IPS-20b (cell line): ENCODE results near the gene PIP4K2C.
"Not testable (repeated sequence)": the region's sequence is repeated elsewhere in the genome, so short reads cannot be mapped to it uniquely, and the experiment has no call there.

Experiments
- H3K27ac ChIP-seq: one replicate; pipeline ENCODE4 v1.5.1; 2013; ENCODE audit warnings: low read length
- H3K27me3 ChIP-seq: 2 replicates; pipeline ENCODE4 v1.6.1; 2013; ENCODE audit warnings: mild to moderate bottlenecking, low read length, inconsistent platforms; ENCODE audit not compliant: insufficient read depth
- H3K36me3 ChIP-seq: 2 replicates; pipeline ENCODE4 v1.6.1; 2013; ENCODE audit warnings: low read depth, mild to moderate bottlenecking, inconsistent platforms, low read length, moderate library complexity; ENCODE audit not compliant: insufficient read depth
- H3K4me1 ChIP-seq: 2 replicates; pipeline ENCODE4 v1.6.1; 2013; ENCODE audit warnings: mild to moderate bottlenecking, control low read depth, inconsistent platforms, low read length, moderate library complexity; ENCODE audit not compliant: insufficient read depth
- H3K4me3 ChIP-seq: 2 replicates; pipeline ENCODE4 v1.5.1; 2013; ENCODE audit warnings: mild to moderate bottlenecking, low read length, inconsistent platforms
- H3K9ac ChIP-seq: 2 replicates; pipeline ENCODE4 v1.6.1; 2013; ENCODE audit warnings: low read depth, mild to moderate bottlenecking, inconsistent platforms, low read length, moderate library complexity
- H3K9me3 ChIP-seq: 2 replicates; pipeline ENCODE4 v1.6.1; 2013; ENCODE audit warnings: mild to moderate bottlenecking, low read depth, low read length, inconsistent platforms; ENCODE audit not compliant: insufficient read depth

Gene PIP4K2C

DNA sequence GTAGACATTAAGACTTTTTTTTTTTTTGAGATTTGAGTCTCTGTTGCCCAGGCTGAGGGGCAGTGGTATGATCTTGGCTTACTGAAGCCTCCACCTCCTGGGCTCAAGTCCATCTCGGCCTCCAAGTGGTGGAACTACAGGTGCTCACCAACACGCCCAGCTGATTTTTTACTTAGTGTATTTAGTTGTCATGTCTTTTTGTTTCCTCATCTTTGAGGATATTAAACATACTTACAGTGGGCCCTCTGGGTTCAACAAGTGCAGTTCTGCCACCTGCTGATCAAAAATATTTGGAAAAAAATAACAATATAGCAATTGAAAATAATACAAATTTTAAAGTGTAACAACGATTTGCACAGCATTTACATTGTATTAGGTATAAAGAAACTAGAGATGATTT, 46.4 kb downstream of the PIP4K2C start:
- Histone ChIP-seq H3K4me1 (peaks cover 11% of the 10 kb centered on the region; the same call in 1 of the 2 replicates), H3K9me3 (no peaks in the 10 kb centered on the region), H3K27ac (no peak overlapping the region), H3K9ac (no peak overlapping the region), H3K4me3 (no peak overlapping the region), H3K27me3 (peaks cover 33% of the 10 kb centered on the region), H3K36me3 (no peaks in the 10 kb centered on the region)

DNA sequence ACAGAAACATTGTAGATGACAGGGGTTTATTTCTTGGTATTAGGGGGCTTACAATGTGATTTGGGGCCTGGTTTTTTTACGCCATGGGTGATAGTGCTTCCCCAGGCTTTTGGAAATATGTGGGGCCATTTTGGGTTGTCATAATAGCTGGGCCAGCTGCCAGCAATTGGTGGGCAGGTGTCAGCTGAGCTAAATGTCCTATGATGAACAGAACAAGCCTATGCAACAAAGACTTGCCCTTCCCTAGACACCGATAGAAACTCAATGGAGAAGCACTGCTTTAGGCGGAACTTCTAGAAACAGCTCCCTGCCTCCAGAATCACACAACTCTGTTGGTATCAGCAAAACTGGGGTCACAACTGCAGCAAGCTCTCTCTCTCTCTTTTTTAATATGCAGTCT, 47.1 kb downstream of the PIP4K2C start:
- Histone ChIP-seq H3K9ac (no peak overlapping the region), H3K4me1 (peaks cover 11% of the 10 kb centered on the region; the same call in 1 of the 2 replicates), H3K27ac (no peak overlapping the region), H3K9me3 (no peaks in the 10 kb centered on the region), H3K4me3 (no peak overlapping the region), H3K36me3 (no peaks in the 10 kb centered on the region), H3K27me3 (peaks cover 25% of the 10 kb centered on the region)

DNA sequence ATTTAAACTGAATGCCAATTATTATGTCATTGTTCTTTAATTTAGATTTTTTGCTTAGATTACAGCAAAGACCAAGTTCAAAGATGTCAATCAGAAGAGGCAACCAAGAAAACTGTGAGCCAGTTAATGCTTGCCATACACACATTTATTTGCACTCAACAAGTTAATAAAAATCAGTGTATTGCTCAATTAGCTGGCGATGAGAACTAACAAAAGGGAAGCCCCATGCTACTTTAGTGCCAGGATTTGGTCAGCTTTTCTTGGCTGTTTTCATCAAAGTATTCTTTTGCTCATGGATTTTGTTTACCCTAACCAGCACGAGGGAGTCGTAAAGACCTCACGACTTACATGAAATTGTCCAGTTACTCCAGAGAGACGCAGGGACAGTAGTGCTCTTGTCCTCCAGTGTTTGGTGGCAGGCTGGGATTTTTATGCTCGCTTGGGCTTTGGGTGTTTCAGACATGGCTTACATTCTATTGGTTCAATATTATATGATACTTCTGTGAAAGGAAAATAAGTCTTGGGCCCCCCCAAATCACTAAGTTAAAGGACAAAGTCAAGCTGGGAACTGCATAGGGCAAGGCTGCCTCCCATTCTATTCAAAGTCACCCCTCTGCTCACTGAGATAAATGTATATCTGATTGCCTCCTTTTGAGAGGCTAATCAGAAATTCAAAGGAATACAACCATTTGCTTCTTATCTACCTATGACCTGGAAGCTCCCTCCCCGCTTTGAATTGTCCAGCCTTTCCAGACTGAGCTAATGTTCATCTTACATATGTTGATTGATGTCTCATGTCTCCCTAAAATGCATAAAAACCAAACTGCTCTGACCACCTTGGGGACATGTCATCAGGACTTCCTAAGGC, 49.4 kb downstream of the PIP4K2C start:
- H3K4me3 ChIP-seq: no peak overlapping the region
- H3K4me1 ChIP-seq: peaks cover 6% of the 10 kb centered on the region; the same call in 1 of the 2 replicates
- H3K9me3 ChIP-seq: peaks cover 8% of the 10 kb centered on the region; the same call in 1 of the 2 replicates
- H3K27ac ChIP-seq: no peak overlapping the region
- no peak overlapping the region for H3K9ac ChIP-seq
- peaks cover 3% of the 10 kb centered on the region; the same call in 1 of the 2 replicates for H3K27me3 ChIP-seq
- no peaks in the 10 kb centered on the region for H3K36me3 ChIP-seq

DNA sequence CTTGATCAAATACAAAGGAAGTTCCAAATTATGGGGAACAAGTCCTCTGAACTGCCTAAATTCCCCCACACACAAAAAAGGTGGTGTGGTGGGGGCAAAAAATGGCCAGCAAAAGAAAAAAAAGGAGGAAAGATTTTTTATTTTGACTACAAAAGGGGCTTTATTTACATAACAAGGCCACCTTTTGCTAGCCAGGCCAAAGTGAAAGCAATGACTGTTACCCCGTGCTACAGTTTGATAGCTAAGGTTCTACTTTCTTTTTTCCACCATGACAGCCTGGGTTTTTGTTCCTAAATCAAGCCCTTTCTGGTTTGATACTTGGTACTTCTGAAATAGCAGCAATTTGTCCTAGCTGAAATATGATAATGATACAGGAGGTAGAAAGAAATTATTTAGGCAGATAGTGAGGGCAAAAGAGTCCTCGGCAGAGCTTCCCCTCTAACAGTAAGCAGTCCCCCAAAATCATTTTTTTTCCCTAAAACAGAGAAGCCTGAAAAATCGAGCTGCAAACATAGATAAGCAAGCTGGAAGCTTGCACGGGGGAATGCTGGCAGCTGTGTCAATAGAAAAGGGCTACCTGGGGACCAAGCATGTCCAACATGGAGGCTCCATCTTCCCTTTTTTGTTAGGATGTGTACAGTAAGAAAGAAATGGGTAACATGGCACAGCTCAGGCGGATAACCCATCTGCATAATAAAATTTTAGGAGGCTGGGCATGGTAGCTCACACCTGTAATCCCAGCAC, 50.9 kb downstream of the PIP4K2C start:
- Histone ChIP-seq H3K4me3 (no peak overlapping the region), H3K27me3 (no peaks in the 10 kb centered on the region)

DNA sequence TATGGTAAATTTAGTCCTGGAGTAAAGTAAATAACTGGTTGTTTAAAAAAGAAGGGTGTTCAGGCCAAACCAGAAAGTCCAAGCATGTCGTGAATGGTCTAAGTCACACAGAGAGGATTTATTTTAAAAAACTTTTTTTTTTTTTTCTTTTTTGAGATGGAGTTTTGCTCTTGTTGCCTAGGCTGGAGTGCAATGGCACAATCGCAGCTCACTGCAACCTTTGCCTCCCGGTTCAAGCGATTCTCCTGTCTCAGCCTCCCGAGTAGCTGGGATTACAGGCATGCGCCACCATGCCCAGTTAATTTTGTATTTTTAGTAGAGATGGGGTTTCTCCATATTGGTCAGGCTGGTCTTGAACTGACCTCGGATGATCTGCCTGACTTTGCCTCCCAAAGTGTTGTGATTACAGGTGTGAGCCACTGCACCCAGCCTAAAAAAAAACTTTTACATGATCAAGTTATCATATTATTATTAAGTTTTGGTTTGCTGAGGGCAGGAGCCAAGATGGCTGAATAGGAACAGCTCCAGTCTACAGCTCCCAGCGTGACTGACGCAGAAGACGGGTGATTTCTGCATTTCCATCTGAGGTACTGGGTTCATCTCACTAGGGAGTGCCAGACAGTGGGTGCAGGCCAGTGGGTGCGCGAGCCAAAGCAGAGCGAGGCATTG, 55.1 kb downstream of the PIP4K2C start:
- not testable (repeated sequence) for H3K4me1 ChIP-seq, H3K36me3 ChIP-seq, H3K9me3 ChIP-seq, H3K9ac ChIP-seq, H3K4me3 ChIP-seq, H3K27ac ChIP-seq, H3K27me3 ChIP-seq

More for the DNA sequence above, 50.9 kb downstream of the PIP4K2C start:
- Histone ChIP-seq H3K9me3 (peaks cover 8% of the 10 kb centered on the region; the same call in 1 of the 2 replicates), H3K36me3 (no peaks in the 10 kb centered on the region), H3K9ac (no peak overlapping the region), H3K4me1 (peaks cover 6% of the 10 kb centered on the region; the same call in 1 of the 2 replicates), H3K27ac (no peak overlapping the region)

DNA sequence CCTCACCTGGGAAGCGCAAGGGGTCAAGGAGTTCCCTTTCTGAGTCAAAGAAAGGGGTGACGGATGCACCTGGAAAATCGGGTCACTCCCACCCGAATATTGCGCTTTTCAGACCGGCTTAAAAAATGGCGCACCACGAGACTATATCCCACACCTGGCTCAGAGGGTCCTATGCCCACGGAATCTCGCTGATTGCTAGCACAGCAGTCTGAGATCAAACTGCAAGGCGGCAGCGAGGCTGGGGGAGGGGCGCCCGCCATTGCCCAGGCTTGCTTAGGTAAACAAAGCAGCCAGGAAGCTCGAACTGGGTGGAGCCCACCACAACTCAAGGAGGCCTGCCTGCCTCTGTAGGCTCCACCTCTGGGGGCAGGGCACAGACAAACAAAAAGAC, 55.7 kb downstream of the PIP4K2C start:
- H3K9me3 ChIP-seq, H3K9ac ChIP-seq, H3K27me3 ChIP-seq, H3K36me3 ChIP-seq, H3K4me1 ChIP-seq, H3K4me3 ChIP-seq, H3K27ac ChIP-seq: not testable (repeated sequence)
